NAMALWA (cell line): ENCODE results near the gene EFCAB5.
"Not testable (repeated sequence)": the region's sequence is repeated elsewhere in the genome, so short reads cannot be mapped to it uniquely, and the experiment has no call there.

Experiments used
- DNase-seq: peaks from one replicate; pipeline ENCODE4 v3.0.0-alpha.2; 2015; ENCODE audit warnings: low spot score

EFCAB5 gene

DNA sequence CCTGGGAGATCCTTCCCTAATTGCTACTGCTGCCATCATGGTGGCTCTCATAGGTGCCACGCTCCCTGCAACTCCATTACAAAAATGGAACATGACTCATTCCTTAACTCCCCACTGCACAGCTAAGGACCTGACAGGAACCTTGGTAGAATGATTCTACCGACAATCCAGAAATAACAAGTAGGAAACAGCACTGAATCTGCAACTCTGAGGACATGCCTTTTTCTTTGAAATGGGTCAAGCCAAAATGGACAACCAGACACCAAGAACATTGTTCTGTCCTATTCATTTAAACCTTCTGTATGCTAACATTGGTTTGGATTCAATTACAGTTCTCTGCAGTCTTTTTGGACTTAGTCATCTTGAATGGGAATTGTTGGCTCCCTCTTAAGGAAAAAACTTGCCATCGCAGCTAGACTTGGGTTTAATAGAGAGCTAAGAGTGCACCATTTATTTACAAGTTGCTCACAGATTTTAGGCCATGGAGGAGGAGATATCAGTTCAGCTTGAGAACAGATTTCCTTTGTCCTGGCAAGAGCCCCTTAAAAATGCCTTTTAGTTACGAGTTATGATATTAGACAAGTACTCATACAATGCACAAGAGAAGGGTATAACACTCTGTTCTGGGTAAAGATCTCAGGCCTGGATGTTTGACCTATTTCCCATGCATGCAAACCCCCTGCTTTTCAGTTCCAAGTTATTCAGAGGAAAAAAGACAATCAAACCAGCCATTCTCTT, 154.2 kb downstream of the EFCAB5 start:
- peak; percentile 79 for DNase-seq

DNA sequence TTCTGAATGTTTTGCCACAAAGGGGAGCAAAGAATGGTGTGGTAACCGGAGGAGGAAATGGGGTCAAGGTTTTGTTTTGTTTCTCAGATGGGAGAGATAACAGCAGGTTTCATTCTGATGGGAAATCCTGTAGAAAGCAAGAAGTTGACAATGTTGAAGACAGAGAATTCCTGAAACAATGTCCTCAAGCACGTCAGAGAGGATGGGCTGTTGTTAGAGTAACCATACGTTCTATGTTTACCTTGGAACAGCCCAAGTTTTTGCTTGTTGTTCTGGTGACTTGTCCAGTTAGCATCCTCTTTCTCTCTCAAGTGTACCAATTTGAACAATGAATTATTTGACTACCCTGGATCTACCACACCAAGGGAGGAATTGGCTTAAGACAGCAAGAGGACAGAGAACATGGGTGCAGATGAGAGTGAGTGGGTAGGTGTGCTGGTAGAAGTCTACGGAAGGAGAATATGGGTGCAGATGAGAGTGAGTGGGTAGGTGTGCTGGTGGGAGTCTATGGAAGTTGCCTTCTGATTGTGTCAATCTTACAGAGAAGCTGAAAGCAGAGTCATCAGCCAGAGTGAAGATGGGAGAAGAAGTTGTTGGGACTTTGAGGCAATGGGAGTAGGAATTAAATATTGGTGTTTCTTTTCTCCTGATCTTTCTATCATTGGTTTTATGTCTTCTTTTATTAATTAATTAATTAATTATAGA, 160.4 kb downstream of the EFCAB5 start:
- DNase-seq = no peak

DNA sequence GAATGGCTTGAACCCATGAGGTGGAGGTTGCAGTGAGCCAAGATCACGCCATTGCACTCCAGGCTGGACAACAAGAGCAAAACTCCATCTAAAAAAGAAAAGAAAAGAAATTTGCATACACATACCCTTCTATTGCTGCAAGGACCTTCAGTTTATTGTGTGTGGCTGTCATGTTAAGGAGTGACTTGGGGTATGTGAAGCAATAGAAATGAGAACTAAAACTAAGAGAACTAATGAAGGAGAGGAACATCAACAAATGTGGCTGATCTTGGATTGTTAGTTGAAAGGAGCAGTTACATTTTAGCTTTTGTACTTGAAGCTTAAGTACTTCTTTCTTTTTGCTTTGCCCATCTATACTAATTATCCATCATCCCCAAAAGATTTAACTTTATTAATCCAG, 162.5 kb downstream of the EFCAB5 start:
- no peak for DNase-seq

DNA sequence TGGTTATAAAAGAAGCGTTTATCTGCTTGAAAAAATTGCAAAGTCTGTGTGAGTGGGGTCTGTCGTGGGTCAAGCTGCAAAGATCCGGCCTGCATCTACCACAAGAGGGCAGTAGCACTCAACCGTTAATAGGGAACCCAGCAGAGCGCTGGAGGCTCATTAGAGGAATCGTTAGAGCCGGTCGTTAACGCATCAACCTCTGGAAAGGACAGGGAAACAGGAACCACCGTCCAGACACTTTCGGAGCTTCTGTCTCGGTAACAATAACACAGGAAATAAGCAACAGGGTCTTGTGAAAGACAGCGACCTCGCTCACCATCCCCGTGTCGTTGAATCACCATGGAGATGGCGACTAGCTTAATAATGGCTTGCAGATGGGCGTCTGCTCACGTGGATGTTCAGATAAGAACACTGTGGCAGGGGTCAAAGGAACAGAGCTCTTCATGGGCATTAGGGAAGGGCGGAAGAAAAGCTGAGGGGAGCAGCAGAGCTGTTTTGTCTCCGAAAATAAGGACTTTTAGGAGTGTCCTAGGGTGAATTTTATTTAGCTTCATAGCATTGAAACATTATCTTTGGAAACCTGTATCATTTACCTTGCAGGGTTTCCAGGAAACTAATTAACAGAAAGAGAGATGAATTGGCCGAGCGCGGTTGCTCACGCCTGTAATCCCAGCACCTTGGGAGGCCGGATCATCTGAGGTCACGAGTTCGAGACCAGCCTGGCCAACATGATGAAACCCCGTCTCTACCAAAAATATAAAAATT, 163.3 kb downstream of the EFCAB5 start:
- DNase-seq = peak; percentile 92

DNA sequence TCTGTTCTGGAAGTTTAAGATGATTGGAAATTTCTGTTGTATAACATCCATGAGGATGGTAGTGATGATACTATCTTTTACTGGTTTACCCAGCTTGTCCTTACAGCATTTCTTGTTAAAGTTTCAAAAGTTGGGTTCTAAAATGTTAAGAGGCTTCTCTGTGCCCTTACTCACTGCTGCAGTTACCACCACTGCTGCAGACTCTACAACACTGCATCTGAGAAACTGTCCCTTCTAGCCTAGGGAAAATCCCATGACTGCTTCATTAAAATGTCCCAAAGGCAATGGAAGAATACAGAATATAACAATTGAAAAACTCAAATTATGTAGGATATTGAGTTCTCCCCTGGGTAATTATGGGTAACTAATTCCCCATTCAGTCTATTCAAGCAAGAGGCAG, 171.4 kb downstream of the EFCAB5 start:
- DNase-seq = no peak

DNA sequence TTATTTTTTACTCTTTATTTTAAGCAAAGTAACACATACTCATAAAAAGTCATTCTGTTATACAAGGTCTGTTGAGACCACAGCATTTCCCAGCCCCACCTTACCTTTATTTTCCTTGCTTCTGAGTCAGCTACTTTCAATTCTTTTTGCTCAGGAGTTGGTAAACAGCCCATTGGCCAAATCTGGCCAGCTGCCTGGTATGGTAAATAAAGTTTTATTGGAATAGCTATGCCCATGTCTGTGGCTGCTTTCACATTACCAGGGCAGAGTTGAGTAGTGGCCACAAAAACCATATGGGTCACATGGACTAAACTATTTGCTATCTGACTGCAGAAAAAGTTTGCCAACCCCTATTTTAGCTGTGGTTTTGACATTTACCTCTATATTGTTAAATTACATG, 171.8 kb downstream of the EFCAB5 start:
- no peak for DNase-seq

DNA sequence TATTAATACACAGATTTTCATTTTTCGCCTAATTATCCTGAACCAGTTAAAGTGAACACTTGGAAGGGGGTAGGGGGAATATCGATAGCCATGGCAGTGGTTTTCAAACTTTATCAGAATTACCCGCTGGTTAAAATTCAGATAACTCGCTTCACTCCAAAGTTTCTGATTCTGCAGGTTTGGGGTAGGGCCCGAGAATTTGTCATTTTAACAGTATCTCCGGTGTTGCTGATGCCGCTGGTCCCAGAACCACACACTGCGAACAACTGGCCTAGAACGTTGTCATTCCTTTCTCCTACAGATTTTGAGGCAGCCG, 174.9 kb downstream of the EFCAB5 start:
- no peak for DNase-seq

DNA sequence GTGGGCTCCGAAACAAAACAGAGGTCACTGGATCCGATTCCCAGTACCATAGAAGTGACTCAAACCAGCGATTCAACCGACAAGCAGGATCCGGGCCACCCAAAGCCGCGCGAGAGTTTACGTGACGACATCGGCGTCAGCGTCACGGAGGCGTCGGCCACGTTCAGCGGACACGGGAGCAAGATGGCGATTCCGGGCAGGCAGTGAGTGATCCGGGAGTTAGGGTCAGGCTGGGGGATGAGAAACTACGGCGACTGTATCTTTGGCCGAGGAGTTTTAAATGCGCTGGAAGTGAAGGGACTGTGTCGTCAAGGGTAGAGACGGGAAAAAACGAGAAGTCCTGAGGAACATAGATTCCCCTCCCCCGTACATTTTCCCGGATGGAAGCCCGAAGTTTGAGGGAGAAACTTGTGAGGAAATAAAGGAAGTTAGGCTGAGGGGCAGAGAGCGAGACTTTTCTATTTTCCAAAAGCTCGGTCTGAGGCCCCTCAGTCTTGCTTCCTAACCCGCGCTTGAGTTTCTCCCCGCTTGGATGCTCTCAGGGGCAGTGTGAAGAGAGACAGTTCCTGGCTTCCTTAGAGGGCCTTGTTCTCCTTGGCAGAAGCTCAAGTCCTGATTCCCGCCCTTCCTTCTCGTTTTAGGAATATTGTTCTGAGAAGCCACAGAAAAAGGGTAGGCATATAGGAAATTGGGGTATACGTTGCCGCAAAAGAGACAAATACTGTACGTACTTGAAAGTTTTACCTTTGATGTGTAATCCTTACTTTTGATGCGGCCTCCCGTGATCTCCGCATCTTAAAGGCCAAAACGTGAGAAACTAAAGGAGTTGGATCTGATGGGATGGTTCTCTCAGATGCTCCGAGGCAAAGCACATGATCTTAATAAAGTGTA, 175.5 kb downstream of the EFCAB5 start, which contains the start of gene NSRP1:
Gene NSRP1 (plus strand): TSS at position 156 of the 891 bp plus-strand sequence. CDS start 28 bp downstream, at position 184.
- peak; percentile 97 for DNase-seq

DNA sequence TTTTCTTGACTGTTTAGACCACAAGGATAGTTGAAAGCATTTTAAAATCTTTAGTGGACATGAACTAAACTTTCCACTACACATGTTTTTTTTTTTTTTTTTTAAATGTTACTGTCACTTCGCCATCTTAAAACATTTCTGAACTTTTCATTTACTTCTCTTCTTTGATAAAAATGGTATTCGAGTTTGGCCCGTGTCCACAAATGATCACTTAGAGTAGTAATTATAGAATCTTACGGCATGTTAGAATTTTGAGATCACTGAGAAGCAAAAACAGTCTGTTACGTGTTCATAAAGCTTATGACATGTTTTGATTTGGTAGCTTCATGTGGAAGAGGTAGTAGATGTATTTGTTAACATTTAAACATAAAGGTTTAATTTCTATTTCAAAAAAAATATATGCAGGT, 176.2 kb downstream of the EFCAB5 start:
- DNase-seq = peak; percentile 42

DNA sequence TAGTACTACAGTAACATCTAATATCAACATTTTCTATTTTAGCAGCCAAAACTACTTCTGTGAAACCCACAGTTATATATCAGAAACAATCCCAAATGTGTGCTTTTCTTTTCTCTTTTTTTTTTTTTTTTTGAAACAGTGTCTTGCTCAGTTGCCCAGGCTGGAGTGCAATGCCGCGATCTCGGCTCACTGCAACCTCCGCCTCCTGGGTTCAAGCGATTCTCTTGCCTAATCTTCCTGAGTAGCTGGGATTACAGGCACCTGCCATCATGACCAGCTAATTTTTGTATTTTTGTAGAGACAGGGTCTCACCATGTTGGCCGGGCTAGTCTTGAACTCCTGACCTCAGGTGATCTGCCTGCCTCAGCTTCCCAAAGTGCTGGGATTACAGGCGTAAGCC, 177.2 kb downstream of the EFCAB5 start:
- not testable (repeated sequence) for DNase-seq

DNA sequence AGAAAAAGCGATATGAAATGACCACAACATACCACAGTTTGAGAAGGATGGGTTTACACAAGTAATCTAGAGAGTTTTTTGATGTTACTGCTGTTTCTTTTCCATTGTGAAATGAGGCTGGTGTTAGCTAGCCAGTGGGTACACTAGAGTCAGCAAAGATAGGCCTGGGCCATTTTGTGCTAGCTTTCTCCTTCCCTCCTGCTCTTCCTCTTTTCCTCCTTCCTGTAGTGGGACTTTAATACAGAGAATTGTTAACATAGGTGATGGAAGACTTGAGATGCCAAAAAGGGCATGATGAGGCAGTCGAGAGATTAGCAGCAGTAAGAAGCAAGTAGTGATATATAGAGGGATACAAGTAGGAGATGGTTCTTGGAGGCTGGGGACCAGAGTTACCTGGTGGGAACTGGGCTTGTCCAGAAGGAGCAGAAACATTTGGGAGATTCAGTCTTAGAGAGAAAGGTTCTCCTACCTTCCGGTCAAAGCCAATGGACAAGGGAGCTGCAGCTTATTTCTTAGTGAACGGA, 182.9 kb downstream of the EFCAB5 start:
- DNase-seq = no peak

DNA sequence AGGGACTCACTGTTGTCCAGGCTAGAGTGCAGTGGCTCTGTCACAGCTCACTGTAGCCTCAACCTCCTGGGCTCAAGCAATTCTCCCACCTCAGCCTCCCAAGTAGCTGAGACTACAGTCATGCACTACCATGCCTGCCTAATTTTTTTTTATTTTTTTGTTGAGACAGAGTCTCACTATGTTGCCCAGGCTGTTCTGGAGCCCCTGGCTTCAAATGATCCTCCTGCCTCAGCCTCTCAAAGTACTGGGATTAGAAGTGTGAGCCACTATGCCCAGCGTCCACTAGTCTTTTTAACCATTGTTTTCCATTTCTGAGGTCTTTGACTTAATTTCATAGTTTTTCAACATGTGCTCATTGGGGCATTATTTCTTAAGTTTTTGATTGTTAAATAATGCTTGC, 188.7 kb downstream of the EFCAB5 start:
- DNase-seq = no peak

DNA sequence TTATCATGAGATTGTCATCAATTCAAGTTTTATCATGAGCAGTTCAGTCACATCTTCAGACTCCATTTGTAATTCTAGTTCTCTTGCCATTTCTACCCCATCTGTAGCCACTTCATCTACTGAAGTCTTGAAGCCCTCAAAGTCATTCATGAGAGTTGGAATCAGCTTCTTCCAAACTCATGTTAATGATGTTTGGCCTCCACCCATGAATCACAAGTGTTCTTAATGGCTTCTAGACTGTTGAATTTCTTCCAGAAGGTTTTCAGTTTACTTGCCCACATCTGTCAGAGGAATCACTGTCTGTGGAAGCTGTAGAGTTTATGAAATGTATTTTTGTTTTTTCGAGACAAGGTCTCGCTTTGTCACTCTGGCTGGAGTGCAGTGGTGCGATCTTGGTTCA, 191.2 kb downstream of the EFCAB5 start:
- DNase-seq = no peak

DNA sequence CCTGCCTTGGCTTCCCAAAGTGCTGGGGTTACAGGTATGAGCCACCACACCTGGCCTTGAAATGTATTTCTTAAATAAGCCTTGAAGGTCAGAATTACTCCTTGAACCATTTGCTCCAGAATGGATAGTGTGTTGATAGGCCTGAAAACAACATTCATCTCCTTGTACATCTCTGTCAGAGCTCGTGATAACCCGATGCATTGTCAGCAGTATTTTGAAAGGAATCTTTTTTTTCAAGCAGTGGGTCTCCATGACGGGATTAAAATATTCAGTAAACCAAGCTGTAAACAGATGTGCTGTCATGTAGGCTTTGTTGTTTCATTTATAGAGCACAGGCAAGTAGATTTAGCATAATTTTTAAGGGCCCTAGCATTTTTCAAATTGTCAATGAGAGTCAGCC, 191.8 kb downstream of the EFCAB5 start:
- DNase-seq = no peak

DNA sequence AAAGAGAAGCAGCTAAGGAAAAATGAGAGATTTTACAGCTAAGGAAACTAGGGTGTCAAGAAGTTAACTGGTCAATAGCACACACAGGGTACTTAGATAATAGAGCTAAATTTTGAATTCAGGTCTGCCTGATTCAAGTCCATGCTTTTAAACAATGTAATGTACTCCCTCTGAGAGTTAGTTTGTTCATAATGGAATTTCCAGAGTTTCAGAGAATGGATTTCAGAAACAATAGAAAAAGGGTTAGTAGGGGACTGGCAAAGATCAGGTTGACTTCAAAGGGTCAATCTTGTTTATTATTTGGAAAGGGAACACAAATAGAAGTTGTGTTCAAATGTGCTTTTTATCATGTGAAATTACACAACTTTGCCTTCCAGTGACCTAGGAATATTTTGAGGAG, 193.1 kb downstream of the EFCAB5 start:
- DNase-seq = no peak

DNA sequence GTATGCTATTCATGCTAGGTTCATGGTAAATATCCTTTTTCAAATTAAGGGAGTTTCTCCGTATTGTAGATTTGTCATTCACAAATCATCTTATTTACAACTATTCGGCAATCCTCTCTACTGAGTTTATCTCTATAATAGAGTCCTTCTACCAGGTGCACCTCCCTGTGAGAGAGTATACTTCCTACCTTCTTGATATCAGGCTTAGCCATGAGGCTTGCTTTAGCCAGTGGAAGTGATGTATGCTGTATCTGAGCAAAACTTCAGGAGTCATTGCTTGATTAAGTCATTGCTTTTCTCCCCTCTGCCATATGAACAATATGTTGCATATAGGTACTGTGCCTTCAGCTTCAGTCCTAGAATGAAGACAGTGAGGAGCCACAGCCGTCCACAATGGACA, 195.7 kb downstream of the EFCAB5 start:
- no peak for DNase-seq

DNA sequence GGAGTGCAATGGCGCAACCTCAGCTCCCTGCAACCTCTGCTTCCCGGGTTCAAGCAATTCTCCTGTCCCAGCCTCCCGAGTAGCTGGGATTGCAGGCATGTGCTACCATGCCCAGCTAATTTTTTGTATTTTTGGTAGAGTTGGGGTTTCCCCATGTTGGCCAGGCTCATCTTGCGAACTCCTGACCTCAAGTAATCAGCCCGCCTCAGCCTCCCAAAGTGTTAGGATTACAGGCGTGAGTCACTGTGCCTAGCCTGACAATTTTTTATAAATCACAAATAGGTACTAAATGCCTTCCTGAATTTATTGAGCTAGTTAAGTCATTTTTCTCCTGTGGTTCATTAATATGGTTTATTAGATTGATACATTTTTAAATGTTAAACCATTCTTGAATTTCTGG, 206.4 kb downstream of the EFCAB5 start:
- not testable (repeated sequence) for DNase-seq

DNA sequence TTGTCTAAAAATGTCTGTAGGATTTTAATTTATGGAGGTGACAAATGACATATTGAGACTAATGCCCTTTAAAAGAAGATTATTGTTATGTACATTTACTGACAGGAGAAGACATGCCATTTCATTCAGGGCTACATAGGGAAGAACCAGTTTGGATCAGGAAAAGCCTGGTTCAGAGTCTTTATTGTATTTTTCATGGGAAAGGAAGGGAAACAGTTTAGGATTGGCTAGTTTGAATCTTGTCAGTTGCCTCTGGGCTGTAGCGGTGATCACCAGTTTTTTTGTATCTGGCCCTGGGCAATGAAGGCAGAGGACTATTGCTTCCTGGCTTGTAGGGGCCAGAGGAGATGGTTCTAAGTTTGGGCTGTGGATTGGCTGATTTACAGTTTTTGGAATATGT, 206.9 kb downstream of the EFCAB5 start:
- DNase-seq = no peak

DNA sequence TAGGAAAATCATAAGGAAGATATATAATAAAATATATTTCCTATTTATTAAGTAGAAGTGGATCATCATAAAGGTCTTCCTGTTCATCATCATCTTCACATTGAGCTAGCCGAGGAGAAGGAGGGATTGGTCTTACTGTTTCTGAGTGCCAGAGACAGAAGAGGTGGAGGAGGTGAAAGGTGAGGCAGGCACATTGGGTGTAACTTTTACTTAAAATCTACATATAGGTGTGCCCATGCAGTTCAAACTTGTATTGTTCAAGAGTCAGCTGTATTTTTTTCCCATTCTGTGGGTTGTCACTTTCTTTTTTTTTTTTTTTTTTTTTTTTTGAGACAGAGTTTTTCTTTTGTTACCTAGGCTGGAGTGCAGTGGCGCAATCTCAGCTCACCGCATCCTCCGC, 210.0 kb downstream of the EFCAB5 start:
- no peak for DNase-seq

DNA sequence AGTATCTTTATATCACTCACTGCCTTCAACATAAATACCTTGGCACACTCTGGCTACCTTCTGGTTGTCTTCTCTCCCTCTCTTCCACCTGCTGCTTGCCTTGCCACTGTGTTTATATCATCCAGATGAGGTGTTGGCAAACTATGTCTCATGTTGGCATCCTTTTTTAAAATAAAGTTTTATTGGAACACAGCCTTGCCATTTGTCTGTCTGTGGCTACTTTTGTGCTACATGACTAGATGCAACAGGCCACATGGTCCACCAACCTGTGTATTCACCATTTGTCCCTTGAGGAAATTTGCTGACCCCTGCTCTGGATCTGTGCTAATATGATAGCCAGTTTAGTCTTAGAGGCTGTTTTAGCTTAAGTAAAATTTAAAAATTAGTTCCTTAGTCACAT, 212.0 kb downstream of the EFCAB5 start:
- DNase-seq = no peak

DNA sequence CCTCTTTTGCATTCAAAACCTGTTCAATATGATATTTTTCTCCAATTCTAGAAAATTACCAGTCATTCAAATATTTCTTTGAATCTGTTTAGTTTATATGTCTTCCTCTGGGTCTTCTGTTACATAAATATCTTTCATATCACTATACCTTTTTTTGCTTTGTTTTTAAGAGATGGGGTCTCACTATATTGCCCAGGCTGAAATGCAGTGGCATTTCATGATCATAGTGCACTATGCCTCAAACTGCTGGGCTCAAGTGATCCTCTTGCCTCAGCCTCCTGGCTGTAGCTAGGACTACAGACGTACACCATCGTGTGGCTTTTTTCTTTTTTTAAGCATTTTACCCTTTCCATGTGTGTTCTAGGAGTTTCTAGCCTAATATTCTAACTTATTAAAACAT, 214.0 kb downstream of the EFCAB5 start:
- no peak for DNase-seq
